Measurements from ENCODE around the gene RYR2.

GRCh38 chr1:237405912-237406311 is 363.9 kb downstream of the RYR2 start:
- TF ChIP-seq RFX5 (IDR thresholded peaks at IDR 0.05; ENCODE audit: low read length) (no peak), MAX (IDR thresholded peaks at IDR 0.05; ENCODE audit: low read depth) (no peak), TCF12 (IDR thresholded peaks at IDR 0.05) (no peak)

Measured in SK-N-SH (cell line).